ENCODE data around the gene CCDC40.

GRCh38 chr17:79992649-79993389, 43.6 kb upstream of the CCDC40 start:
- no peak for TF ChIP-seq CTCF (IDR thresholded peaks at IDR 0.05 in 2 of 3, conservative IDR thresholded peaks at IDR 0.05 in 1 of 3; ENCODE audit: insufficient read depth in 2 of 3, low read depth in 1 of 3, low read length in 3 of 3)
- TF ChIP-seq ZMIZ1 (IDR thresholded peaks at IDR 0.05; ENCODE audit: low read depth in 2 of 2, low read length in 2 of 2), result no peak
- no peak for TF ChIP-seq NR2C2 (CRISPR knock-in tag; IDR thresholded peaks at IDR 0.05)
- TF ChIP-seq NR2C2 (tag; IDR thresholded peaks at IDR 0.05), result no peak
- TF ChIP-seq HDAC3 (IDR thresholded peaks at IDR 0.05; ENCODE audit: borderline replicate concordance, partially characterized antibody), result no peak
- no peak for TF ChIP-seq RNF2 (IDR thresholded peaks at IDR 0.05)
- no peak for TF ChIP-seq ATF3 (IDR thresholded peaks at IDR 0.05)
- no peak for TF ChIP-seq ATF3 (CRISPR knock-in tag; conservative IDR thresholded peaks at IDR 0.05)
- TF ChIP-seq FOS (IDR thresholded peaks at IDR 0.05; ENCODE audit: extremely low read depth, insufficient read length), result no peak

All from K562 (cell line).